T-helper 22 cell (primary cell): ENCODE results near the gene RESP18.
"Not testable (repeated sequence)": the region's sequence is repeated elsewhere in the genome, so short reads cannot be mapped to it uniquely, and the experiment has no call there.

Experiments
- DNase-seq: peaks from one replicate; pipeline ENCODE4 v3.0.0-alpha.2; 2020; ENCODE audit warnings: low read depth

Gene RESP18

GRCh38 chr2:219325136-219325535 lies 7.4 kb downstream of the RESP18 start:
- DNase-seq = no peak

GRCh38 chr2:219323434-219323833 lies 9.1 kb downstream of the RESP18 start:
- no peak for DNase-seq

DNA sequence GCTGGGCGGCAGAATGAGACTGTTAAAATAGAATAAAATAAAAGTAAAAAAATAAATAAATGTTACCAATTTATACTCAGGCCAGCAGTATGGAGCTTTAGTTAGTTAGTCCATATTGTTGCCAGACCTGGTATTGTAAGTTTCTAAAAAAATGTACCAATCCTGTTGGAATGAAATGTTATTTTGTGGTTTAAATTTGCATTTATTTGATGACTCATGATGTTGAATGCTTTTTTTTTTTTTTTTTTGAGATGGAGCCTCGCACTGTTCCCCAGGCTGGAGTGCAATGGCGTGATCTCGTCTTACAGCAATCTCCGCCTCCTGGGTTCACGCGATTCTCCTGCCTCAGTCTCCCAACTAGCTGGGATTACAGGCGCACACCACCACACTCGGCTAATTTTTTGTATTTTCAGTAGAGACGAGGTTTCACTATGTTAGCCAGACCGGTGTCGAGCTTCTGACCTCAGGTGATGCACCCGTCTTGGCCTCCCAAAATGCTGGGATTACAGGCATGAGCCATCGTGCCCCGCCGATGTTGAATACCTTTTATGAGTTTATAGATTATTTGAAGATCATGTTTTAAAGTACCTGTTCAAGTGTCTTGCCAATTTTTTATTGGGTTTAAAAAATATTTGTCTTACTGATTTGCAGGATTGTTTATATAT lies 17.6 kb downstream of the RESP18 start:
- no peak for DNase-seq

- not testable (repeated sequence) for DNase-seq
Measured at GRCh38 chr2:219312683-219313263, 19.8 kb downstream of the RESP18 start.

- no peak for DNase-seq
Measured at GRCh38 chr2:219309278-219309677, 23.3 kb downstream of the RESP18 start, which contains the start of gene PTPRN. PTPRN (minus strand) TSS chr2:219309401; CDS start chr2:219309332, 69 bp downstream.

DNA sequence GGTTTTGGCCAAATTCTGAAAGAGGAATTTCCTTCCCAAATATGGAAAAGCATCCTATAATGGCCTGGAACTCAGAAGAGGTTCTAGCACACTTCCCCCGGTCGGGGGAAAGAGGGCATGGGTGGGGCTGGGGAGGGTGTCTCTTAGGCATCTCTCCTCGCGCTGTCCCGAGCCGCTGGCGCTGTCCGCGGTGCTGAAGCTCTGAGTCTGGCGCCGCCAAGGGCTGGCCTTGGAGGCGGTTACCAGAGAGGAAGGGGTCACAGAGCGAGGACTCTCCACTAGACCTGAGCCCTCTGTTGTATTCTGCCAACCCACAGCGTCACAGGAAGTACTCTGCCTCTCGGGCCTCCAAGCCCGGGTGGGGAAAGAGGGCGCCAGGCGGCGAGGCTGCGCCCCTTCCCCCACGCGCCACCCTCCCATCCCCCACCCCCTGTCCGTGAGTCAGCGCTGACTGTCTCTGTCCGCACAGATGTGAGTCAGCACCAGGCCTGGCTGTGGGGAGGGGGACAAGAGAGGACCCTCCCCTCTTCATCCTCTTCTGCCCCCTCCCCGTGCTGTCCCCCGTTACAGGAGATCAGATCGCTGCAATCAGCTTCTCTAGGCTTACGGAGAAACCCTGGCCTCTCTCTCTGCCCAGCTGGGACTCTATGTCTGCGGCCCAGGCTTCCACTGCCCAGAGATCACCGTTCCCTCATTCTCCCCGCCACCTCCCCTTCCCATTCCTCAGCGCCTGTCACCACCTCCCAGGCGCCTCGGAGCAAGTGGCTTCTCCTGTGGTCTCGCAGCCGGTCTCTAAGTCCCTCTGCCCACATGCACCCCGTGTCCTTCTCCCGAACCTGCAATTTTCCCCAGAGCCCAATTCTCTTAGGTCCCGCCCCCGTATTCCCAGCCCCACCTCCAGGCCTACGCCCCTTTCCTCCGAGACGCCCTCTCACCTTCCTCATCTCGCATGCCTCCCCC lies 24.1 kb downstream of the RESP18 start:
- peak; percentile 17 for DNase-seq

- no peak for DNase-seq
Measured at GRCh38 chr2:219306047-219306446, 26.5 kb downstream of the RESP18 start.

DNA sequence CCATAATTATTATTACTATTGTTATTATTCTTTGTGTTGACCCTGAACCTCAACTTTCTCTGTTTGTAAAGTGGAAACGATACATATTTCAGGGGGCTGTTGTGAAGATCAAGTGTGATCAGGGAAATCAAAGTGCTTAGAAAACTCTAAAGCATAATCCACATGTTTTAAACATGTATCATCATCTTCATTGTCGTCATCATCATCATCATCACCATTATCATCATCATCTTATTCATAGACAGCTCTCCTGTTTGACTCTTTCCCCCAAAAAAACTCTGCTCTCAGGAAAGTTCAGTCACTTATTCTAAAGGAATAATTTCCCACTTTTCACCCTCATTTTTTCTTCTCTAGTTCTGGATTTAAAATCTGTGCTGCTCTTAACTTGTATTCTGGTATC lies 28.3 kb downstream of the RESP18 start:
- no peak for DNase-seq

DNA sequence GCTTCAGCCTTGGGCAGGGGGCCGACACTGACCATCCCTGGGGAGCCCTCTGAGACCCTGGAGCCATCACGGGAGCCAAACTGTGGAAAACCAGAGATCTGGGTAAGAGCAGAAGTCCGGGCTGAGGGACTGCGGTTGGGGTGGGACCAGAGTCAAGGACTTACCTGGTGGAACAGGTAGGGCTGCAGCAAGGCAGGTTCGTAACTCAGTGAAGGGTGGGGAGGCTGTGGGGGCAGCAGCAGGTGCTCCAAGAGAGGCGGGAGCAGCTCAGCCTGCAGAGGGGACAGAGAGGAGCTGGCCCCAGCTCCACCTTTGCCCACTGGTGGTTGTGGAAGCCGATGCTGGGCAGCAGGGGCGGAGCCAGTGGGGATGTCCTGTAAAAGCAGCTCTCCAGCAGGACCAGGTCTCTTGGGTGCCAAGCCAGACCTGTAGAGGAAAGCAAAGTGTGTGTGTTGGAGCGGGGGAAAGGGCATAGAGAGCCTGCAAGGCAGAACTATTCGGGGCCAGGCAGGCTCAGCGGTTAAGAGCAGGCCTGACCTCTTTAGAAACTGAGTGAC lies 30.1 kb downstream of the RESP18 start:
- DNase-seq = no peak

- DNase-seq = no peak
Measured at GRCh38 chr2:219300022-219300421, 32.5 kb downstream of the RESP18 start.

GRCh38 chr2:219299372-219299760 lies 33.2 kb downstream of the RESP18 start:
- no peak for DNase-seq

DNA sequence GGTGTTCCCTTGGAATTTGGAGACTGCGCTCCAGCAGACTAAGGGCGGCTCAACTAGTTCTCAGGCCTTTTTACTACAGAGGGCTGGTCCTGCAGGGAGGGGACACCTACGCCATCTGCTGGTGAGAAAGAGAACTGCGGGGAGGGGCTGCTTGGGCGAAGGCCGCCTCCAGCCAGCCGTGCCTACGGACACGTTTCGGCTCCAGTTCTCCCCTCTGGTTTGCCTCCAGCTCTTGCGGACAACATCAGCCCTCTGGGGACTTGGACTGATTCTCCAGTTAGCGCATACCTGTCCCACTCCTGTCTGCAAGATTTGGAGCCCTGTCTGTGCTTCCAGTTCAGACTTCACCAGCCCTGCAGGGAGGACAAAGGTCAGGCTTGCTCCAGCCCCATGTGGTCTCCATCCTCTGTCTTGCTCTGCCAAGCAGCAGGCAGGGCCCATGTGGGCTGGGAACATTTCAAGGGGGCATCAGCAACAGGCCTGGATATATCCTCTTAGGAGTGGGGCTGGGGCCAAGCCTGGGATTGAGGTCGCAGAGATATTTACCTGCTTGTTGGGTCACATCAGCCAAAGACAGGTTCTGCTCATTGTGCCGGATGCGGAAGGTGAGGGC lies 33.7 kb downstream of the RESP18 start:
- peak; percentile 61 for DNase-seq

DNA sequence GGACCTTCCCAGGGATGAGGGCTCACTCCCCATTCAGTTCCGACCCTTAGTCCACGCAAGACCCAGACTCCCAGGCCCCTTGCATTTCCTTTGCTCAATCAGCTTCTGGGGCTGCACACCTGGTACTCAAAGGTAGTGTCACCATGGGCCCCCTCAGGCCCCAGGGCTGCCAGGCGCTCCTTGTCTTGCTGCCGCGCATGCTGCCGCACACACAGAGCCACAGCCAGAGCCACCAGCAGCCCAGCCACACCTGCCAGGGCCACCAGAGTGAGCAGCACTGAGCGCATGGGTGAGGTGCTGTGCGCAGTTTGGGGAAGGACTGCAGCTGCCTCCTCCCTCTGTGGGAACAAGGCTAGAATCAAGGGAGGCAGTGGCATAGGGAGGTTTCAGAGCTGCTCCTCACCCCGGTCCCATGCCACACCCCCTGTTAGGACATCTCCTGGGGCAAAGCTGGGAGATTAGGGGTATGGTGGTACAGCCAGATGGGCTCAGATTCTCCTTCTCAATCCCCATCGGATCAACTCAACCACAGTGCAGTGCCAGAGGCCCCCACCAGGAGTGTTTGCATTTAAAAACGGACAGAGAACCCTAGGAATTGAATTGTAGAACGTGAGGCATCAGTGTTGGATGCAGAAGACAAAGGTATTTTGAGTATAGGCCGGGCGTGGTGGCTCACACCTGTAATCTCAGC lies 34.6 kb downstream of the RESP18 start:
- no peak for DNase-seq

GRCh38 chr2:219296631-219297391 lies 35.7 kb downstream of the RESP18 start:
- DNase-seq = no peak

- no peak for DNase-seq
Measured at GRCh38 chr2:219296142-219296541, 36.4 kb downstream of the RESP18 start.

GRCh38 chr2:219294356-219295351 lies 37.9 kb downstream of the RESP18 start:
- peak; percentile 72 for DNase-seq

DNA sequence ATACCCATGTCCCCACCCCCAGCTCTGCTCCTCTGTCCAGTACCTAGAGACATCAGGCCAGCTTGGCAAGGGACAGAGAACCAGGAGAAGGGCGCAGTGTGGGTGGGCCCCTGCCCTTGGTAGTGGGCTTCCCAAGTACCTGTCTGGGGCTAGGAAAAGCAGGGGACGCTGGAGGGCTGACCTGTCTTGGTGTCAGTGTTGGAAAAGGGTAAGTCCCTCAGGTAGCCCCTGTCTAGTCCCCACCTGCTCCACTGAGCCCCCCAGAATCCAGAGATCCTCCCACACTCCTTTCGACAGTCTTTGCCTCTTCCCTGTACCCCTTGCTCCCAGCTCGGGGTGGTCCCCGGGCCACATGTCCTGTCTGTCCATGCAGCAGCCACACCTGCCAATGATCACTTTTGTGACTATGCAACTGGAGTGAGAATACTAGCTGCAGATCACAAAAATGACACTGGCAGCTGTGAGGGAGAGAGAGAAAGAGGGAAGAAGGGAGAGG lies 38.8 kb downstream of the RESP18 start:
- DNase-seq = no peak

- DNase-seq = no peak
Measured at GRCh38 chr2:219292616-219293015, 39.9 kb downstream of the RESP18 start.

DNA sequence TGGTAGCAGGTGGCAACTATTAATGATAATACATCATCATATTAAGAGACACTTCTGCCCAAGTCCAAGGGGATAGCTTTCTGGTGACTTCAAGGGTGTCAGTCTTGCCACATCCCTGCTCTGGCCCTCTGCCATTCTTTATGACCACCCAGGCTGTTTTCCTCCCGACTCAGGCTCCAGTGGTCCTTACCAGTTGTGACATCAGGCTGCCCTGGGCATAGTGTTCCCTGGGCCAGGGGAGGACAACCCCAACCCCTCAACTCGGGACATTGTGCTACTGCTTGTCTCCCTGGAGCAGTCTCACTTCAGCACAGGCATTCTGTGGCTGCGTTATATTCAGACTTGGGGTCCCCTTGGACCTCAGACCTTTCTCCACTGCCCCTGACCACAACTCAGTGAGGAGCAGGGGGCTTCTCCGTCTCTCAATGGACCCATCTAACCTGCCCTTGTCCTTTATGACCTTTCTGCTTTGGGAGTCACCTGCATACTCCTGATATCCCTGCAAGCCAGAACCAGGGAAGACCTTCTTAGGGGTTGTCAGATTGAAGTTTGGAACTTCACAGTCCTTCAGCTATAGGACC lies 40.5 kb downstream of the RESP18 start:
- DNase-seq = no peak
